ENCODE results near the gene FETUB.

The FETUB gene, protein sequence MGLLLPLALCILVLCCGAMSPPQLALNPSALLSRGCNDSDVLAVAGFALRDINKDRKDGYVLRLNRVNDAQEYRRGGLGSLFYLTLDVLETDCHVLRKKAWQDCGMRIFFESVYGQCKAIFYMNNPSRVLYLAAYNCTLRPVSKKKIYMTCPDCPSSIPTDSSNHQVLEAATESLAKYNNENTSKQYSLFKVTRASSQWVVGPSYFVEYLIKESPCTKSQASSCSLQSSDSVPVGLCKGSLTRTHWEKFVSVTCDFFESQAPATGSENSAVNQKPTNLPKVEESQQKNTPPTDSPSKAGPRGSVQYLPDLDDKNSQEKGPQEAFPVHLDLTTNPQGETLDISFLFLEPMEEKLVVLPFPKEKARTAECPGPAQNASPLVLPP

DNA sequence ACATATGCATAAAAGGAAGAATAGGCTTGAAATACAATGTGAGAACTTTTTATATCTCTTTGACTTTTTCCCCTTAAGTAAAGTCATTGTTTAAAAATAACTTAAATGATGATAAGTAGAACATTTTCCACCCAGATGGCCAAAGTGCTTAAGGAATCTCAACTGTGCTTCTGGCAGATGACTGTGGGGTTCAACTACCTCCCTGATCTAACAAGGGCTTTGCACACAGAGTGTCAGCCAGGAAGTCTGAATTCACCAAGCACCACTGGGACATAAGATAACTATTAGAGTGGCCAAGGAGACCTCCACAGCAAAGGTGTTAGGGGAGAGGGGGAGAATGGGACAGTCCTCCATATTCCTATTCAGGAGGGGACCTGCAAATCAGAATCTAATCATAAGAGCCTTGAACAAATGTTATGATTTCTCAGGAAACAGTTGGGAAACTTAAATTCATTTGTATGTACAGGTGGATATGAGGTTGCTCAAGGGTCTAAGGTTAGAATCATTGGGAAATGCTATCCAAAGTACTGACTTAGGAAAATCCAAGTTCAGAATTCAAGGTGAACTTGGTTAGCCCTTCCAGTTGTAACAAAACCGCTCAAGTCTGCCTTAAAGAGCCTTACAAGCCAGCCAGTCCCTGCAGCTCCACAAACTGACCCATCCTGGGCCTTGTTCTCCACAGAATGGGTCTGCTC is at the start of gene FETUB:
TSS of gene FETUB (plus strand) at position 622 of the 695 bp plus-strand sequence. CDS start at position 684, 62 bp downstream.
- no peak for FAIRE-seq

DNA sequence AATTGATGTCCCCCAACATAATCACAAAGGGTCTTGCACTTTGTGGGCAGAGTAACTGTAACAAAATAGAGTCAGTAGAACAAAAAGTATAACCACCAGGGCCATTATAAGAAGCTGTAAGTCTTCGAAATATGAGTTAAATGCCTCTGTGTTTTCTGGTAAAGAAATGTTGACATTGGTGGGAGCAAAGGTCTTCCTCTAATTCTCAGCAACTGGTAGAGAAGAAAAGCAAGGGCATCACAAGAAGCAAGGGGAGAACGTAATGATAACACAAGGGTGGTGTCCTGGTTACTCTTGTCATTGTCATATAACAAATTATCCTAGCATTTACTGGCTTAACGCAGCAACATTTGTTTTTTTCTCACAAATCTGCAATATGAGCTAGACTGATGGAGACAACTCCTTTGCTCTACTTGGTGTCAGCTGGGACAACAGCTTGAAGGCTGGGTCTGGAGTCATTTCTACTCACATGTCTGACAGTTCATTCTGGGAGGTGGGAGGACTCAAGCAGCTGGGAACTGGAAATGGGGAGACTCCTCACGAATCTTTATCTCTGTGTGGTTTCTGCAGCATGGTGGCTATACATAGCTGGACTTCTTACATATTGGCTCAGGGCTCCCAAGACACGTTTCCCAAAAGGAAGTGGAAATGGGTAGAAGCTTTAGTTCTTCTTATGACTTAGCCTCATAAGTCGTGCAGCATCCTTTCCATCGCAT is 49.5 kb upstream of the FETUB start:
- FAIRE-seq: no peak

DNA sequence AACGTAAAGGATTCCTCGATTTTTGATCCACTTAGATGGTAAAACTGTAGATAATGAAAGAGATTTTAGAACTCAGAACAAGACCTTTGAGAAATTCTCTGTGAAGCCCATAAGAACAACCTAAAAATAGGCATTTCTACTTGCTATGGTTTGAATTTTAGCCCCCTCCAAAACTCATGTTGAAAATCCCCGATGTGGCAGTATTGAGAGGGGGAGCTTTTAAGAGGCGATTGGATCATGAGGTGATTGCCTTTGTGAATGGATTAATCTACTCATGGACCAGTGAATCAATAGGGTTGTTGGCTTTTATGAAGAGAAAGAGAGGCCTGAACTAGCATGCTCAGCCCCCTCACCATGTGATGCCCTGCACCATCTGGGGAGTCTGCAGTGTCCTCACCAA is 47.5 kb upstream of the FETUB start:
- FAIRE-seq: no peak

DNA sequence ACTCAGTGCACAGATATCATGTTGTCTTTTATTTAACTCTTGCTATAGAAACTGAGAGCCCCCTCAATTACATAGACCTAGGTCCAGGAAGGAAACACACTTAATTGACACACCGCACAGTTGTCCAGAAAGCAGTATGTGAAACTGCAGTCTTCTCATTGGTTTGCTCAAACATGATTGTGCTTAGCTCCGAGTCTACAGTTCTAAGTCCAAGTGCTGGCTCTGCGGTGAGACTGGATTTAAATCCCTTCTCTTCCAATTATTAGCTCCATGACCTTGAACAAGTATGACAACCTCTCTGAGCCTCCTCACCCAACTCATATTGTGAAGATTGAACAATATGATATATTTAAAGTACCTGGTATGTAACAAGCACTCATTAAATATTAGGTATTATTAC is 46.3 kb upstream of the FETUB start:
- FAIRE-seq: no peak

DNA sequence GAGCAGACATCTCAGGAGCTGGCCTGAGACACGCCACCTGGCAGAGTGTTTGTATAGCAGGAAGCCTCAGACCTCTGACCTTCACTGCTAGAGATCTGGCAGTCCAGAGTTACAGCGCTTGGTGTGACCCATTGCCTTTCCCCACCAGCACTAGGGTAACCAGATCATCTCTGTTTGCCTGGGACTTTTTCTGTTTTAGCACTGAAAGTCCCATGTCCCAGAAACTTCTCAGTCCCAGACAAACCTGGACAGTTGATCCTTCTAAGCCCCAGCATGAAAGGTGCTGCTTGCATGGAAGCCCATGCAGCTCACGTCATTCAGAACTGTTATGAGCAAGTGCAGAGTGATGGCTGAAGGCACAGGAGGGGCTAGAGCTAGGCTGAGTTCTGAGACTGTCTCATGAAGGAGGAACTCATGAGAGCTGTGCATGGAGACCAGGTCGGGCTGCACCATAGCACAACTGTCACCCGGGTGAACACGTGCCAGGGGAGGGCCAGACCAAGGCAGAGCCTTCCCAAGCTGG is 45.5 kb upstream of the FETUB start:
- no peak for FAIRE-seq

DNA sequence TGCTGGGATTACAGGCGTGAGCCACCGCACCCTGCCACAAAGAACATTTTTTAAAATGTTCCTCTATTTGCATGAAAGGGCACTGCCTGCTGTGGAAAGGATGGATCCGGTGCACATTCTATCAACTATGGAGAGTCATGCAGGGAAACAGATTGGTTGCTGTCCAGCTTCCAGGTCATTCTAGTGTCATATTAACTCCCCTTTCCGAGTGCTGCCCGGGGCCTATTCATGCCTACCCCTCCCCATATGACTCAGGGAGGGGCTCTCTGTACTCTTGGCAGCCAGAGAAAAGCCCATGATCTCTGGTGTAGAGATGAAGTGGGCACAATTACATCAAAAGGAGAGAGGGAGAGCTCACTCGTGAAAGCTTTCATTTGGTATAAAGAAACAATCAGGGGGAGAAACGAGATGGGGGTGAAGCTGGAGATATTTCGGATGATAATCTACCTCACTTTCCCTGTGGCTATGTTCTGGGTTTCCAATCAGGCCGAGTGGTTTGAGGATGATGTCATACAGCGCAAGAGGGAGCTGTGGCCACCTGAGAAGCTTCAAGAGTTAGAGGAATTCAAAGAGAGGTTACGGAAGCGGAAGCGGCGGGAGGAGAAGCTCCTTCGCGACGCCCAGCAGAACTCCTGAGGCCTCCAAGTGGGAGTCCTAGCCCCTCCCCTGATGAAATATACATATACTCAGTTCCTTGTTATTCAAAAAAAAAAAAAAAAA is 43.5 kb upstream of the FETUB start:
- no peak for FAIRE-seq

DNA sequence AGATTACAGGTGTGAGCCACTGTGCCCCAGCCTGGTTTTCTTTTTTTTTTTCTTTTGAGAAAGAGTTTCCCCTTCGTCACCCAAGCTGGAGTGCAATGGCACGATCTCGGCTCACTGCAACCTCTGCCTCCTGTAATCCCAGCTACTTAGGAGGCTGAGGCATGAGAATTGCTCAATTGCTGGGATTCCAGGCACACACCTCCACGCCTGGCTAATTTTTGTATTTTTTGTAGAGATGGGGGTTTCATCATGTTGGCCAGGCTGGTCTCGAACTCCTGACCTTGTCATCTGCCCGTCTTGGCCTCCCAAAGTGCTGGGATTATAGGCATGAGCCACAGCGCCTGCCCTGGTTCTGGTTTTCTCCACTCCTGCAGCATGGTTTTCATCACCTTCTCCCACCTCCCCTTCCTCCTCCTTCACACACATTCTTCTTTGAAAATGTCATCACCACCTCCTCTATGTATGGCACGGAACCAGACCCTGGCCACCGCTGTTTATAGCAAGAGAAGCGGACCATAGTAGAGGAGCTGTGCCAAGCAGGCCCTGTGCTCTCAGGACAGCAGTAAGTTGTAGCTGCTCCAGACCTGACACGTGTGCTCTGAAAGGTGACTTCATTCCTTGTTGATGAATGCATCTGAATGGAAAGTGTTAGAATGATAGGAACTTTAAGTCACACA is 42.0 kb upstream of the FETUB start:
- FAIRE-seq: no peak

DNA sequence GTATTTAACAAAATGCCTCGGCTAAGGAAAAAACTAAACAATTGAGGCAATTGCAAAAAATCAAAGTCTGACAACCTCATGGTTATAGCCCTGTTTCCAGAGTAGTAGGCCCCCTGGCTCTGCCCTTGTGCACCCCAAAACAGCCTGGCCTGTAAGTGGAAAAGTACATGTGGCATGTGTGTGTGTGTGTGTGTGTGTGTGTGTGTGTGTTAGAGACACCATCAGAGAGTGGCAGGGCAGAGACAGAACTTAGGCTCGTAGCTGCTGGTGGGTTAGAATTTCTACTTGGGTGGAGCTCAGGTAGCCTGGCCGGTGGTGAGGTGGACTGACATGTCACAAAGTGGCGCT is 41.4 kb upstream of the FETUB start:
- FAIRE-seq: no peak

DNA sequence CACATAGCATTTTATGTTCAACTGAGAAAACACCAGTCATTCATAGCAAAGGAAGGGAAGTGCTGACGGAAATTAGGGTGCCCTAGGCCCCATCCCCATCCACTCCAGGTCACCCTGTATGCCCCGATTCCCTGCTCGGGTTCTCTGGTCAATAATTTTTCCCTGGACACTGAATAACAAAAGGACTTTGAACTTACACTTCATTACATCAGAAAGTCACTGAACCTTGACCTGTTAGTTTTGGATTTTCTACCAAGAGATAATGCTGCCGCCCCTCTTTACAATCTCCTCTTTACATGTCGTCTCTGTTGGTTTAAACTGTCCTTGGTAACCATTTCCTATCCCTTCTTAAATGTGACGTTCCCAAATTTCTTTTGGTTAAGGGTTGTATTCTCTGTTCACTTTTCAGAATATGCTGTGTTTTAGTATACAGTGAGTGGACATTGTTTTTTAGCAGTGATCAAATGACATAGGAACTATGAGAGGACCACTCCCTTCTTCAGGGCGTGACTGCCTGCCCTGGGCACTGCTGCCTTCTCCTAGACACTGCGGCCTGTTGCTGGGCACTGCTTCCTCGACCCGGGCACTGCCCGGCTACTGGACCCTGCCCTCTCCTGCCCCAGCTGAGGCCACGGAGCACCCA is 40.9 kb upstream of the FETUB start:
- no peak for FAIRE-seq

DNA sequence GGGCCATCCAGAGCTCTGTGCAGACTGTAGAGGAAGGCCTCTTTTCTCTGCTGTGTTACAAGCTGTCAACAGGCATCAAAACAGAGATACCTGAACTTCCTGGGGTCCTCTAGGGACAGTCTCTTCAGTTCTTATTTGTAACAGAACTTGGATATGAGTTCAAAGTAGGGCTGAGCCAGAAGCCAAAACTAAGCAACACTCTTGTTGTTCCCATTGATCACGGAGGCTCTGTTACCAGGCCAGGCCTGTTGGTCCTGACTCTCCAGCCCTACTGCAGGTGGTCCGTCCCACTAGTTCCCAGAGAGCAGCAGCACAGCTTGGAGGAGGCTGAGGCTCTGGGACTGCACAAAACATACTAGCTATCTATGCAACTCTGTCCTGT is 40.4 kb upstream of the FETUB start:
- FAIRE-seq: no peak

DNA sequence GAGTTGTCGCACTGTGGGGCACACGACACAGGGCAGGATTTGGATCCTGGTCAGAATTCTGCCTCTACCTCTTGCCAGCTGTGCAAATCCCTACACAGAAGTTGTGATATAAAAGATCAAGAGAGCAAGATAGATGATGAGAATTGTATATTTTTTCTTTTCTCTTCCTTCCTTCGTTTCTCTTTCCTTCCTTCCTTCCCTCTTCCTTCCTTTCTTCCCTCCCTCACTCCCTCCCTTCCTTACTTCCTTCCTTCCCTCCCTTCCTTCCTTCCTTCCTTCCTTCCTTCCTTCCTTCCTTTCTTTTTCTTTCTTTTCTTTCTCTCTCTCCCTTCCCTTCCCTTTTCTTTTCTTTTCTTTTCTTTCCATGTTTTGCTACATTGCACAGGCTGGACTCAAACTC is 39.3 kb upstream of the FETUB start:
- no peak for FAIRE-seq

DNA sequence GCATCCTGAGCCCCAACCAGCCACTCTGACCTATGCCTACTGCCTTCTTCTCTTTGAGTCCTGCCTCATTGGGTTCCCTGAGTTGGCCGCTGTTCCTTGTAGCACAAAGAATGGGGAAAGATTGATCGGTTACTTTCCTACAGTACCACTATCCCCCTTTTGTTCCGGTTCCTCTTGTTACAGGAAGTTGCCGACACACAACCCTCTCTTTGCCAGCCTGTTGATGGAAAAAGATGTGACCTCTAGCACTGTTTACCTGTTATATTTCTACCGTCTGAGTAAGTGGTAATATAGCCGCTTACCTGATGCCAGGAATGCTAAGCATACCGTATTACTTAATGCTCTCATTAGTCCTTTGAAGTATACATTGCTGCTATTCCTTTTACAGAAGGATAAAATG is 37.0 kb upstream of the FETUB start:
- no peak for FAIRE-seq

DNA sequence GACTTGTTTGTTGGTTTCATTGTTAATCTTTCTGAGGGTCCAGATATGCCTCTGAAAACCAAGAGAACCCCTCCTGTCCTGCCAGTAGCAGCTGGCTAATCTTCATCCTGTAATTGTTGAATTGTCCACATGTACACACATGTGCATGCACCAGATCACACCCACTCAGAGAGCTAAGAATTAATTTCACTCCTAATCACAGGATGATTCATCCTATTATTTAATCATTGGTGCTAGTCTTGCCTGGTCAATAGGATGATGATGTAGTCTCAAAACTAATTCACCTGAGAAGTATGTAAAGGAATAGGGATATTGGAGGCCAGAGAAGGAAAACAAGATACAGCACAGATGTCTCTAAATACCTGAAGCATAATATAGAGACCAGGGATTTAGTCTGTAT is 35.1 kb upstream of the FETUB start:
- no peak for FAIRE-seq

DNA sequence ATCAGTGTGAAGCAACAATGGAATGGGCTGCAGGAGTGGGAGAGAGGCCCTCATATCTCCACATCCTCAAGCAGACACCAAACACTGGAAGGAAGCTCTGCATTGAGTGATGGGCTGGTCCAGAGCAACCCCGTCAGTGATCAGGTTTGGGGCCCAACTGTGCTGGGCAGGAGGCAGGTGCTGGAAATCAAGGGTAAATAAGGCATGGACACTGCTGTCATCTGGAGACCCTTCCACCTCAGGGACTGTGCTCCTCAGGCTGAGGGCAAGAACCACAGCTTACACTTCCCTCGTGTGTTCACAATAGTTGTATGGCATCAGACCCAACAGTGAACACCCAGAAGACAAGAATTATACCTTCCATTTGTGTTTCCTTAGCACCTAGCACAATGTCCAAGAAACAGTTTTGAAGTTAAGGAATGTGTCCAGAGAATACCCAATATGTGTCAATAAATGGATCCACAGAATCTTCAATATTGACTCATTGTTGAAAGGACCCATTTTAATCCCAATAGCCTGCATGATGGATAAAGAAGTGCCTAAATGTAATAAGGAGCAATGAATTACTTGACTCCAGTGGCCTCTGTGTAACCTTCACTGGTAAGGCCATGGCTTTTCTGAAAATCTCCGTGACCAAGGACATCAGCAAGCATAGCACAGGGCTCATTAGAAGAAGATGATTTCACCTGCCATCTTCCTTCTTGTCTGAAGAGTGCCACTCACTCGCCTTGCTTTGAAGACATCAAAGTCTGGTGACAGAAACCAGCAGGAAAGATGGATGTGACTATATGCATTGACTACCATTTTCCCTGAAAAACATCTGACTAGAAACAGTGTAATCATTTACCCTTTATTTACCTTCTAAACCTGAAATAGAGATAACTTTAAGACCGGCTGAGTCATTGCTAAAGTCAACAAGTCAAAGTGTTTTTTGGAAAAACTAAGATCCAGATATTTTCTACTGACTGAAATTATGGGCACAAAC is 34.3 kb upstream of the FETUB start:
- FAIRE-seq: no peak

DNA sequence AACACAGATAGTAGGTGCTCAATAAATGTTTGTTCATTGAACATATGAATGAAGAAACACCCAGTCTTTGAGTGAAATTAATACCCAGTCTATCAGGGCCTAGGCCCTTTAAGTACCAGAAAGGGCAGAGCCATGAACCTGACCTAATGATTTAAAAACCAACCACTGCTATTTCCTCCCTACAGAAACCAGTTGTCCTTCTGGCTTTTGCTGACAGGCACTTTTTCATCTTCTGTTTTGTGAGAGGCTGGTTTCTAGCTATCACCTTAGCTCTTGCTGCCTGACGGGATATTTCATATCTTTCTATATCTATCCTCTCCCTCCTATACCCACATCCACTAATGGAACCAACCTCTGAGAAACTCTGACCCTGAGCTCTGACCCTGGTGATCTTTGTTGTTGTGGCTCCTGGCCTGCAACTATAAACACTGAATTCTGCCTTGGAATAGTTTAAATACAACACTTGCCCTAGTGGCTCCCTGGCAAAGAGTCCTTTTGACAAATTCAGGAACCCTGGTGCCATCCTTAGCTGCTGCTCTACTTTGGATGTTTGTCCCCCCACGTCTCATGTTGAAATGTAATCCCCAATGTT is 31.5 kb upstream of the FETUB start:
- FAIRE-seq: no peak

DNA sequence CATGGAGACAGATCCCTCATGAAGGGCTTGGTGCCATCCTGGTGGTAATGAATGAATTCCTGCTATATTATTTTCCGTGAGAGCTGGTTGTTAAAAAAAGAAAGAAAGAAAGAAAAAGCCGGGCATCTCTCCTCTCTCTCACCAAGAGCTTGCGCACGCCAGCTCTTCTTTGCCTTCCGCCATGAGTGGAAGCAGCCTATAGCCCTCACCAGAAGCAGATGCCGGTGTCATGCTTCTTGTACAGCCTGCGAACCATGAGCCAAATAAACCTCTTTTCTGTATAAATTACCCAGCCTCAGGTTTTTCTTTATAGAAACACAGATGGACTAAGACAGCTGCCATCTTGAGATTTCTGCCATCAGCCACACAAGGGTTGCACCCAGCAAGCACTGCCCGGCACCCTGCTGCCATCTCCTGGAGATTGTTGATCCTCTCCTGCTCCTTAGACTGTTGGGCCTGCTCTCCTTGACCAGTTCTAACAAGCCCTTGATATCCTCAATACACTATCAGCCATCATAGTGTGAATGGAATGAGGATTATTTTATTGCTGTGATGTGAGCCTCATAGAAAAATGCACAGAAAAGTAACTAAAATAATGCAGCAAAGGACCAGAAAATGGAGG is 30.8 kb upstream of the FETUB start:
- FAIRE-seq: no peak

DNA sequence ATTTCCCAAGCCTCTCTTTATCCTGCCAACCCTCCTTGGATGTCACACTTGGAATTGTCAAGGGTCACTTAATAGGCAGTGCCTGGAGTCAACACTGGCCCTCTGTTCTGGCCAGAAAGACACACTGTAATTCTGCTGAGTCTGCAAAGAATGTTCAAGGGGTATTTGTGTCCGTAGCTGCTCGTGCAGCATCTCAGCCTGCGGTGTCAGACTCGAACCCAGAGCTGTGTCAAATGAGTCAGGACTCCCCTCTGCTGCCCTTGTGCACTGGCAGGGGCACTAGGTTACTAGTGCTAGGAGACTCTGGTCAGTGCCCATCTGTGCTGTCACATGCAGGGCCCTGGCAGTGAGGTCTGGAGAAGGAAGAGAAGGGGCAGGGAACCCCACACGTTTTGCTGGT is 28.1 kb upstream of the FETUB start:
- FAIRE-seq: no peak

DNA sequence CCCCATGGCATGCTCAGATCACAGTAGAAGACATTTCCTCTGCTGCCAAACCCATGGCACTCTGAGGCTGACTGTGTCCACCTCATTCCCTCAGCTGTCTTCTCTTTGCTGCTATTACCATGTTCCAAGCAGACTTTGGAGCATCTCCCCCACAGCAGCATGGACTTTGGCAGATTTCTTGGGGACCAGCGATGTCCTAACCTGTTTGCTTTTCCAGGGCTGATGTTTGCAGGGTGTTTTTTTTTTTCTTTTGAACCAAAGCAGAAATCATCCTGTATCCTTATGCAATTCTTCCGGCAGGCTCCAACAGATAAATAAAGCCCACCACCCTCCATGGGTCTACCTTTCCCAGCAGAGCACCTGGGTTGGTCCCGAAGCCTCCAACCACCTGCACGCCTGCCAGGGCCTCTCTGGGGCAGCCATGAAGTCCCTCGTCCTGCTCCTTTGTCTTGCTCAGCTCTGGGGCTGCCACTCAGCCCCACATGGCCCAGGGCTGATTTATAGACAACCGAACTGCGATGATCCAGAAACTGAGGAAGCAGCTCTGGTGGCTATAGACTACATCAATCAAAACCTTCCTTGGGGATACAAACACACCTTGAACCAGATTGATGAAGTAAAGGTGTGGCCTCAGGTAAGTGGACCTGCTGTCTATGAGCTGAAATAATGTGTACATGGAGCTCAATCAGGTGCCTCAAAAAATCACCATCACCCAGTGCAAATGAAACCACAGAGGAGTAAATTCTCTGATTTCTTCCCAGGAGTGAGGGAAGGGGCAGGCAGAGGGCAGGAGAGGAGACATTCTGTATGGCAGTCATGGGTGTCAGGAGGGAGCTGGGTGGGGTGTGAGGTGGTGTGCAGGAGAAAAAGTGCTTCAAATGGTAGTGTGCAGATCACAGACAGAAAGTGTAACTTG is 27.2 kb upstream of the FETUB start, which contains the start of gene AHSG:
TSS of gene AHSG (plus strand) at position 340 of the 916 bp plus-strand sequence. CDS start at position 422, 82 bp downstream.
- no peak for FAIRE-seq
